Neutrophil (primary cell): ENCODE results near the gene RALY.

Source experiments
- H3K27ac ChIP-seq: fragments of 200-600 bp; sonication (generic); 2 replicates; pipeline ENCODE4 v1.5.1; 2016; ENCODE audit warnings: mild to moderate bottlenecking, moderate library complexity
- H3K27me3 ChIP-seq: fragments of 200-600 bp; sonication (generic); 2 replicates; pipeline ENCODE4 v1.6.0; 2016; ENCODE audit warnings: mild to moderate bottlenecking
- H3K36me3 ChIP-seq: fragments of 200-600 bp; sonication (generic); 2 replicates; pipeline ENCODE4 v1.5.1; 2017
- H3K4me1 ChIP-seq, 2 experiments: fragments of 200-600 bp in 1 of 2; sonication (generic) in 1 of 2; 1 replicate in 1 of 2; 2 replicates in 1 of 2; pipeline versions ENCODE4 v1.5.1 to v1.6.1; 2013 to 2016; ENCODE audit warnings: low read depth in 1 of 2, low read length in 1 of 2, mild to moderate bottlenecking in 1 of 2, moderate library complexity in 1 of 2; ENCODE audit not compliant: control insufficient read depth in 1 of 2, insufficient read depth in 1 of 2
- H3K4me3 ChIP-seq, 2 experiments: fragments of 200-600 bp in 1 of 2; sonication (generic) in 1 of 2; 1 replicate in 1 of 2; 2 replicates in 1 of 2; pipeline ENCODE4 v1.5.1; 2013 to 2016; ENCODE audit warnings: low read depth in 1 of 2, low read length in 1 of 2, mild to moderate bottlenecking in 1 of 2, moderate library complexity in 1 of 2
- H3K9me3 ChIP-seq: fragments of 200-600 bp; sonication (generic); 2 replicates; pipeline ENCODE4 v1.5.1; 2016
- CTCF ChIP-seq: fragments of 200-600 bp; sonication (generic); IDR thresholded peaks from 2 replicates; pipeline ENCODE4 v1.5.1; 2016; ENCODE audit warnings: antibody characterized with exemption

RALY gene

GRCh38 chr20:34016736-34017135 is 23.0 kb downstream of the RALY start:
- no peaks in the 10 kb centered on the region for H3K9me3 ChIP-seq
- H3K4me1 ChIP-seq = peaks cover 14 to 19% of the 10 kb centered on the region in 2 experiments
- H3K27ac ChIP-seq = no peak overlapping the region
- no peaks in the 10 kb centered on the region for H3K36me3 ChIP-seq
- H3K4me3 ChIP-seq = no peak overlapping the region
- no peak for TF ChIP-seq CTCF
- no peaks in the 10 kb centered on the region for H3K27me3 ChIP-seq

DNA sequence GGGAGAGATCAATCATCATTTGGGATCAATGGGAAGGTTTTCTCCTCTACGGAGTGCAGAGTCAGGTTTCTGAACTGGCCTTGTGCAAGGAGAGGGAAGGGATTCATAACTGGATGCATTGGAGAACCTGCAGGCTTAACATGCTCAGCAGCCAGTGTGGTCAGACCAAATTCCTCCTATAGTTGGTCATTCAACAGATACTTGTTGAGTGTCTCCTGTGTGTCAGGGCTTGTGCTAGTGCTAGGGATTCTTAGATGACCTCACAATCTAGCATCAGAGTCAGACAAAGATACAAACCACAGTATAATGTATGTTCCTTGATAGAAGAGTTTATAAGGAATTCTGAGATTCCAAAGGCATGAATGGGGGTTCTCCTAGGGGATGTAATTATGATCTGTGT is 23.9 kb downstream of the RALY start:
- Histone ChIP-seq H3K27me3 (no peaks in the 10 kb centered on the region), H3K9me3 (no peaks in the 10 kb centered on the region), H3K4me1 (peaks cover 14 to 25% of the 10 kb centered on the region in 2 experiments), H3K36me3 (no peaks in the 10 kb centered on the region), H3K27ac (no peak overlapping the region), H3K4me3 (no peak overlapping the region)
- TF ChIP-seq CTCF = no peak

- peaks cover 4% of the 10 kb centered on the region for H3K36me3 ChIP-seq
- peaks cover 14 to 31% of the 10 kb centered on the region in 2 experiments for H3K4me1 ChIP-seq
- TF ChIP-seq CTCF = no peak
- no peak overlapping the region for H3K4me3 ChIP-seq
- no peaks in the 10 kb centered on the region for H3K27me3 ChIP-seq
- H3K9me3 ChIP-seq = no peaks in the 10 kb centered on the region
- no peak overlapping the region for H3K27ac ChIP-seq
Measured at GRCh38 chr20:34018166-34018565, 24.5 kb downstream of the RALY start.

DNA sequence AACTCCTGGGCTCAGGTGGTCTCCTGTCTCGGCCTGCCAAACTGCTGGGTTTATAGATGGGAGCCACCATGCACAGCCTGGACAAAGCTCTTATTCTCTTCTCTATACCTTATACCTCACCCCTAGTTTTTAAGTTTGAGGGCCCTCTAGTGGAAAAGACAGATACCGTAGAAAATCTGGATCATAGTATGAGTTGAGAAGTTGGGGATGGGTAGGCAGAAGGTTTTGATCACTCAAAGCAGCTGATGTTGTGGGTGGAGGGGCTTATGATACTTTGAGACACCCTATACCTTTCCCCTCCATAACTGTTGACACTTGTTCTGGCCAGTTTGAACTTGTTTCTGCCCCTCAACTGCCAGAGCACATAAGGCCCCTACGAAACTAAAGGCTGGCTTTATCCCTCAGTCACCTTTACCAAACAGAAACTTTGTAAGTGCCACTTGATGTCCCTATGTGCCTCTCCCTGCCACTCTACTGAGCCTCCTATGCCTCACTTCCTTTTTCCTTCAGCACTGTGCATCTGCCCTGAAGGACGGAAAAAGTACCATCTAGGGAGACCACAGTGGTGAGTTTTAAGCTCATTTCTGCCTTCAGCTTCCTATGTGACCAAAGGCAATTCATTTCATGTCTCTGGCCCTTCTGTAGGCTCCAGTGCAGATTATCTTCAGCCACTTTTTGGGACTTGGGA is 28.6 kb downstream of the RALY start:
- Histone ChIP-seq H3K4me1 (peaks cover 27 to 49% of the 10 kb centered on the region in 2 experiments), H3K27me3 (no peaks in the 10 kb centered on the region), H3K36me3 (peaks cover 5% of the 10 kb centered on the region), H3K9me3 (no peaks in the 10 kb centered on the region), H3K27ac (peak overlapping the region; percentile 56), H3K4me3 (no peak overlapping the region)
- no peak for TF ChIP-seq CTCF

GRCh38 chr20:34022839-34023234 is 29.1 kb downstream of the RALY start:
- Histone ChIP-seq H3K27me3 (no peaks in the 10 kb centered on the region), H3K4me1 (peaks cover 27 to 49% of the 10 kb centered on the region in 2 experiments), H3K4me3 (no peak overlapping the region), H3K9me3 (no peaks in the 10 kb centered on the region), H3K27ac (peak overlapping the region; percentile 56), H3K36me3 (peaks cover 5% of the 10 kb centered on the region)
- no peak for TF ChIP-seq CTCF
